HL-60 (cell line): Measurements from ENCODE around the gene FKBP1B.
"Not testable (repeated sequence)": the region's sequence is repeated elsewhere in the genome, so short reads cannot be mapped to it uniquely, and the experiment has no call there.

Experiments
- DNase-seq, 2 experiments: peaks; one replicate each; pipeline ENCODE4 v3.0.0-alpha.2; 2010 to 2020; ENCODE audit warnings: low read depth in 1 of 2, low spot score in 1 of 2
- H3K27ac ChIP-seq: fragments of 250-450 bp; sonication (Bioruptor Pico); replicated peaks from 2 replicates; pipeline ENCODE4 v1.5.1; 2020; ENCODE audit warnings: mild to moderate bottlenecking, moderate library complexity
- H3K27me3 ChIP-seq: fragments of 250-450 bp; sonication (Bioruptor Pico); 2 replicates; pipeline ENCODE4 v1.5.1; 2021; ENCODE audit warnings: mild to moderate bottlenecking, moderate library complexity; ENCODE audit not compliant: insufficient read depth, poor library complexity, severe bottlenecking
- H3K4me3 ChIP-seq: replicated peaks from 2 replicates; pipeline ENCODE4 v1.5.1; 2011; ENCODE audit warnings: mild to moderate bottlenecking, control low read depth, low read length; ENCODE audit not compliant: insufficient read depth
- CTCF ChIP-seq: IDR thresholded peaks from one replicate; pipeline ENCODE4 v1.5.1; 2011; ENCODE audit warnings: low read length, control low read depth, inconsistent platforms; ENCODE audit not compliant: insufficient read depth
- GABPA ChIP-seq: IDR thresholded peaks from 2 replicates; pipeline ENCODE4 v1.6.1; 2012; ENCODE audit warnings: low read depth
- POLR2AphosphoS5 ChIP-seq: IDR thresholded peaks from 2 replicates; pipeline ENCODE4 v1.6.1; 2012; ENCODE audit warnings: low read depth
- REST ChIP-seq: IDR thresholded peaks from 2 replicates; pipeline ENCODE4 v1.6.1; 2012; ENCODE audit warnings: low read depth; ENCODE audit not compliant: insufficient replicate concordance
- SPI1 ChIP-seq: IDR thresholded peaks from 2 replicates; pipeline ENCODE4 v1.6.1; 2012; ENCODE audit warnings: low read depth, mild to moderate bottlenecking, borderline replicate concordance

The FKBP1B gene

GRCh38 chr2:24106786-24107185, 57.2 kb downstream of the FKBP1B start:
- Histone ChIP-seq H3K27ac (no peak overlapping the region), H3K4me3 (no peak overlapping the region), H3K27me3 (no peaks in the 10 kb centered on the region)
- TF ChIP-seq SPI1 (no peak), CTCF (no peak), REST (no peak), GABPA (no peak), POLR2AphosphoS5 (no peak)
- no peak for DNase-seq

GRCh38 chr2:24107336-24107735, 57.8 kb downstream of the FKBP1B start:
- Histone ChIP-seq H3K4me3 (no peak overlapping the region), H3K27me3 (no peaks in the 10 kb centered on the region), H3K27ac (no peak overlapping the region)
- DNase-seq: no peak
- TF ChIP-seq CTCF: no peak
- no peak for TF ChIP-seq GABPA
- no peak for TF ChIP-seq REST
- TF ChIP-seq POLR2AphosphoS5: no peak
- TF ChIP-seq SPI1: no peak

- DNase-seq: not testable (repeated sequence)
These were observed 59.9 kb downstream of the FKBP1B start for GRCh38 chr2:24109431-24109830.

GRCh38 chr2:24110660-24111303, 61.2 kb downstream of the FKBP1B start:
- no peak for DNase-seq
- Histone ChIP-seq H3K27me3 (no peaks in the 10 kb centered on the region), H3K27ac (no peak overlapping the region), H3K4me3 (no peak overlapping the region)
- TF ChIP-seq POLR2AphosphoS5: no peak
- TF ChIP-seq GABPA: no peak
- no peak for TF ChIP-seq SPI1

More at GRCh38 chr2:24109431-24109830, 59.9 kb downstream of the FKBP1B start:
- H3K27me3 ChIP-seq, H3K4me3 ChIP-seq, H3K27ac ChIP-seq: not testable (repeated sequence)

GRCh38 chr2:24111407-24111901, 61.9 kb downstream of the FKBP1B start:
- Histone ChIP-seq H3K27me3 (no peaks in the 10 kb centered on the region), H3K4me3 (no peak overlapping the region), H3K27ac (no peak overlapping the region)
- no peak for DNase-seq
- no peak for TF ChIP-seq SPI1
- TF ChIP-seq REST: no peak
- TF ChIP-seq GABPA: no peak
- no peak for TF ChIP-seq POLR2AphosphoS5
- TF ChIP-seq CTCF: no peak
